HG02938 (cell line): ENCODE data around the gene AJAP1.

ENCODE experiments used
- ATAC-seq: cut with Tn5 transposase; IDR thresholded peaks from one replicate; pipeline ENCODE4 v1.9.1; 2021; ENCODE audit warnings: mild to moderate bottlenecking, moderate library complexity; ENCODE audit not compliant: unreplicated experiment

Gene AJAP1

DNA sequence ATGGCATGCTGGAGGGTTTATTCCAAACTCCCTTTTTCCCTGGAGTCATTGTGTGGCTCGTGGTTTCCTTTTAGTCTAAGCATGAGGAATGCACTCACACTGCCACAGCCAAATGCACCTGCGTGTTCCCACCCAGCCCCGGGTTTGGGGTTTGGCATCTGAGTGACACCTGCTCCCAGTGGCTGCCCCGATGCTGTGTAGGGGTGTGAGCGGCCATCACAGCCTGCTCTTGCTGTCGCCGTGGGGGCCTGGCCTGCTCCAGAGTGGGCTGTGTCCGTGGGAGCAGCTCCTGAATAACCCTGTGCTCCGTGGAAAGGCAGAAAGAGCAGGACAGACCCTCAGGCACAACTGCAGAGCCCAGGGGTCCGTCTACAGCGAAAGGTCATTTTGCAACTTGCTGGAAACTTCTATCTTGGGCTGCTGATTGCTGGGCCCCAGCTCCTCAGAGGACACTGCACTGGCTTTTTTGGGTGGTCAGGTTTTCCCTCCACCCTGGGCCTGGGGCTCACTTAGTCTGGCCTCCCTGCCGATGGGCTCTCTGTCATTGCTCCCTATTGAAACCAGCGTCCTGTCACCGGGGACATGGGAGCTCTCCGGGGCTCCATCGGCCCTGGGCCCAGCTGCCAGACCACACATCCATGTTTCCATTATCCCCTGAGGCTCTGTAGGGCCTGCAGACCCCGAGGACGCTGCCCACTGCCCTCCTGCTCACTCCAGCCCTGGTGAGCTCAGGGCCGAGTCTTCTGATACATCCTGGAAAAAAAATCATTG lies 74.1 kb downstream of the AJAP1 start:
- ATAC-seq = no peak

DNA sequence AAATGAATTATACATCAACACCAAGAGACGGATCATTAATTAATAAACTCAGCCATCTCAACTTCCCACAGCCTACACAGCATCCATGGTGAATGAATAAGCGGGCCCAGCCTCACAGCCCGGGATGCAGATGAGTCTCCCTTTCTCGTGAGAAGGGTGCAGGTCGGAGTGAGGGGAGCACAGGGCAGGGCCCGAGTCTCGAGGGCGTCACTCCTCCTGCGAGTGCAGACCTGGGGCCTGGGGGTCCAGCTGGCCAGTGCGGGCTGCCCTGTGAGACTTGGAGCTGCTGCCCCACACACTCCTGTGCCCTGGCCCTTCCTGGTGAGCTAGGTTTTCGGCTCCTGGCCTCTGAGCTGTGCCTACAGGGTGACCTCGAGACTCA lies 74.7 kb downstream of the AJAP1 start:
- no peak for ATAC-seq

DNA sequence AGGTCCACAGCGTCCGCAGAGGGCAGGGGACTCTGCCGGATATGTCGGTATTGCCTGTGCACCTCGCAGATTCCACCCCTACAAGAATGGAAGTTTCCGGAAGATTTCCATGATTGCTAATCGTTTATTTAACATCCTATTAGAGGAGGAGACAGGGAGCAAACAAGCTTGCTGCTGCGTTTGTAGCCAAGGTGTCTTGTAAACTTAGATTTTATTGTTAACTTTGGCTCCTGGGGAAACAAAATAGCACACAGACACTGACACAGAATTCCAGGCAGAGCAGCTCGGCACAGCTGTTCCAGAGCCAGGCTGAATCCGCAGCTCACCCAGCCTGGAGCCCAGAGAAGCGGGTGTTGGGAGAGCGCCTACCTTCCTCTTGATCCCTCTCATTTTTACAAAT lies 75.7 kb downstream of the AJAP1 start:
- ATAC-seq = no peak

DNA sequence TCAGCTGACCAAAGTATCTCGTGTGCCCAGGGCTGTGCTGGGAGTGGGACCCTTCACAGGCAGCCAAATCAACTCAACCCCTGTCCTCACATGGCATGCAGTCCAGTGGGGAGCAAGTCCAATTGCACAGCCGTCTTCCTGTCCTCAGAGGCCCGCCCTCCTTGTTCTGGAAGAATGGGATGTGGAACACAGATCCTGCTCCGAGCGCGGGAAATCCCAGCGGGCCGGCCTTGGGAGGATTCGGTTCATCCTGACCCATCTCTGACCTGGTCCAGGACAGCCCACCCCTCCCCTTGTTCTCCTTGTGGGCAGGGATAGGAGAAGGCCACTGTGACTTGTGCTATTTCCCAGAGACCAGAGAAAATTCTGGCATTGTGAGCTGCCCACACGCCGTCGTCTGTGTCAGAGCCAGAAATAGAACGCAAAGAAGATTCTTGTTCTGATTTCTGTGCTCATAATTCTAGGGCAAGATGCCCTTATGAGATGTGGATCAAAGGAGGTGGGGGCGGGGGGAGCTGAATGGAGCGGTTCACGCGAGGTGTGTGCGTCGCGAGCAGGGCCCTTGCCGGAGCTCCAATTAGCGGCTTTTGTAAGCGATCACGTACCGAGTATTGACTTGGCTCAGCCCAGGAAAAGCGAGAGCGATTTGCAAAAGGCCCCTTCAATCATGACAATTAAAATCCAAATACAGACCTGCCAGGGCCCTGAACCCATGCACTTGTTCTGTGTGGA lies 79.2 kb downstream of the AJAP1 start:
- no peak for ATAC-seq

DNA sequence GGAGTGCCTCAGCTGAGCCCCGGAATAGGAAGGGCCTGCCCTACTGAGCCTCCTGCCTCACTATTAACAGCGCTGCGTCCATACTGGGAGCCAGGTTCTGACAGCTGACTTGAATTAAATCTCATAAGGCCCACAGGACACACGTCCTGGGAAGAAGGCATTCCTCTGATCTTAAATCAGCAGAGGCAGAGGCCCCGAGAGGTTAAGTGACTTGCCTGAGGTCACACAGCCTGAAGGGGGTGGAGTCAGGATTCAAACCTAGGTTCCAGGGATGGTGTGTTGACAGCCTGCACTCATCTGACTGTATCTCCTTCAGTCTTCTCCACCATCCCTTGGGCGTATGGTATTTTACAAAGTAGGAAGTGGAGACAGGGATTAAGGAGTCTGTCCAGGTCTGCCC lies 79.8 kb downstream of the AJAP1 start:
- no peak for ATAC-seq

DNA sequence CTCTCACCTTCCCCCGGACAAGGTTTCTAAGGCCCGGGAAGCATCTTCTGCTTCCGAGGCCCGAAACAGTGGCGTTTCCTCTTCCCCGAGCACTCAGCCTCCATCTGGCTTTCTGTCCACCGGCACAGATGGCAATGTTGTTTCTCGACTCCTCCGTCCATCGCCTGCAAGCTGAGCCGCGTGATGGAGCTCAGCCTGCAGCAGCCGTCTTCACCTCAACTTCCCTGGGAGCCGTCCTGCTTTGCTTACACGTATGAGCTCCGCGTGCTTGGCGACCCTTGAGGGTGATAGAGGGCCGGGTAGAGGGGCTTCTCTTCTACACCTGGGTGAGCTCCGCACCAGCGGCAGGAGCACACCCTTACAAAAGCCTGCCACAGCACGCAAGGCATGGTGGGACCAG lies 80.4 kb downstream of the AJAP1 start:
- ATAC-seq = no peak

DNA sequence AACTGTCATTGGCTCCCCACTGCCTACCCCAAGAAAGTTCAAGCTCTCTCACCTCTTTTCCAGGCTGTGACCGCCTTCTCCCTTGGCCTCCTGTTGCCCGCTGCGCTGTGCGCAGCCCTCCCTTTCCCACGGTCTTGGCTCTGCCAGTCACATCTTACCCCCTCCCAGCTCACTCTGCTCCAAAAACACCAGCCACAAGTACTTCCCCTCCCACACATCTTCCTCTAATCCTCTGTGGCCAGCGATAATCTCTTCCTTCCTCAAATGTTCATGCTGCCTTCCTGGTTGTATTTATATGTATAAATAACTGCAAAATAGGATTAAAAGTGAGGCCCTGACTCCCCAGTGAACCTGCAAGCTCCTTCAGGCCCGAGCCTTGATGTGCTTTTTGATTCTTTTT lies 81.8 kb downstream of the AJAP1 start:
- no peak for ATAC-seq

DNA sequence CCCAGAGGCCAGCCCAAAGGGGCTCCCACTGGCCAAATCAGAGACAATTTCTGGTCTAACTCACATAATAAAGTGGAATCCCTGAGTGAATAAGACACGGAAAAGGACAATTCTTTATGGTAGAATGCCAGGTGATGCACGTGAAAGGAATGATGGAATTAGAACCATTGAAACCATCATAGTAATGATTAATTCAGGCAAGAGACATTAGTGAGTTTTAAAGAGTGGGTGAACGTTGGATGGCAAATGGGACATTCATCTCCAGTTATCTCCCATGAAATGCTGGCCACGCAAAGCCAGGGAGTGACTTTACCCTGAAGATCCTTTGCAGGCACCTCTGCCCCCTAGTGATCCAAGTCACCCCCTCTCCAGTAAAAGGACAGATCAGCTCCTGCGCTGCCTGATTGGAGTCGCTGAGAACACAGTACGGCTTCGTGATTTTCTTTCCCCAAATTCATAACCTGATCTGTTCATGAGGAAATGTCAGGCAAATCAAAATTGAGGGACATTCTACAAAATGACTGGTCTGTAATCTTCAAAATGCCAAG lies 87.5 kb downstream of the AJAP1 start:
- ATAC-seq = no peak

DNA sequence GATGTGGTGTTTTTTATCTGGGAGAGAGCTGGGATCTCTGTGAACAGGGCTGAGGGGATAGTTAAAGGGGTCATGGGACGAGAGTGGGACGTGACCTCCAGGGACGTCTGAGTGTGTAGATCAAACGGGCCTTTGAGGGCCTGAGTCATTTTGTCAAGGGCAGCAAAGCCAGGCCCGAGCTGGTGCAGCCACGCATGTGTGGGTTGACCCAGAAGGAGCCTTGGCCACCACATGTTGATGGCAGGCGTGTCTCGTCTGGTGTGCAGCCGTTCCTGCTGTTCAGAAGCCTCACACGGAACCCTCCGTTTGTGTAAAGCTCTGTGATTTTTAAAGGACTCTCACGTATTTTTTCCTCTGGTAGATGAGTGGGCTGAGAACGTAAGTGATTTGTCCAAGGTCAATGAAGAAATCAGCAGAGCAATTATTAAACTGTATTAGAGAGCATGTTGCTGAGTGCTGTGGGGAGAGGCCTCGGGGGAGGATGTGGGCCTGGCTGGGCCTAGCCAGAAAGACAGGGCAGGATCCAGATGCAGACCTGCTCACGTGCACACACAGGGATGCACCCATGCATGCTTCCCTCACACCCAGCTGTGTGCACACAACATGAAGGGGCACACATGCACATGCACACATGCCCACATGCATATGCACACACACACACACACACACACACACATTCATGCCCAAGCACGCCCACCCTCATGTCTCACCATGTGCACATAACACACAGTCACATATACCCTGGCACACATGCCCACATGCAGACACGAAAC lies 89.8 kb downstream of the AJAP1 start:
- no peak for ATAC-seq

DNA sequence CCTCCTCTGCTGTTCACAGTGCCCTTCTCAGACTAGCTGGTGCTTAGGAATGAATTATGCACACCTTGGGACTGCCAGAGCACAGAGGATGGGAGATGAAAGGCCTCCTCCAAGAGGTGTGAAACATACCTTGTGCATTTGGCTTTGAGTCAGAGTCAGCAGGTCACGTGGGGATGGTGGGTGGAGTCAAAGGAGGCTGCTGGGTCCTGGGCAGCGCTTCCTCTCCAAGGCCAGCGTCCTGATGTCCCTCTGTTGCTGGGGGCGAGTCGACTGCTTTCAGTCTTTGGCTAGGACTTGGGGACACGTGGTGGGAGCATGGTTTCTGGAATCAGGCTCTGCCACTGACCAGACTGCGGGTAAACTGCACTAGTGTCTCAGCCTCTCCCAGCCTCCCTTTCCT lies 91.2 kb downstream of the AJAP1 start:
- ATAC-seq = no peak

DNA sequence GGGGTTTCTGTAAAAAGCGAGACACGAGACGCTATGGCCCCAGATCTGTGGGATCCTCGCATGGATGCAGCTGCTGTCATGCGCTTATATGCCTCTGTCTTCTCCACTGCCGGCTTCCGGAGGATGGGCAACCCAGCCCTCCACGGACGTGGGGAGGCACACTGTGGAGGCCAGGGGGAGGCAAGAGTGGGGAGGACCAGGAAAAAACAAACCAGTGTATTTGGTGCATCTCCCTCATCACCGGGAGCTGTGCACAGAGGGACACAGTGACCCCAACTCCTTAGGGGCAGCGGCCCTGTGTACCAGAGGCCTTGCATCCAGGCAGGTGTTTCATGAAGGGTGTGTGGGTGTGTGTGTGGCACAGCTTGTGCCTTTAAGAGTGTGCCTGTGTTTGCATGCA lies 95.0 kb downstream of the AJAP1 start:
- no peak for ATAC-seq

DNA sequence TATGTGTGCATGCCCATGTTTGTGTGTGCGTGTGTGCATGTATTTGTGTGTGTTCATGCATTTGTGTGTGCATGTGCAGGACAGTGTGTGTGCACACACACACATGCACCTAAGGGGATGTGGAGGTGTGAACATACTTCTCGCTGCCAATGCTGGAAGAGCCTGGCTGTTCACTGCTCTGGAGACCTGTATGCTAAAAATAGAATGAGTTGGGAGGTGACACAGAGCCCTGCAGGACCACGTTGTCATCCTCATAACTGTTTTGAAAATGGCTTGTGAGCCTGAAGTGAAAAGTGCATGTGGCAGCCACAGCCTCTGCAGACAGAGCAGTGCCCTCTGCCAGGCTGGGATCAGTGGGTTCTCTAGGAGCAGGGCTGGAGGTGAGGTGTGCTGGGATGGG lies 95.8 kb downstream of the AJAP1 start:
- ATAC-seq = no peak

DNA sequence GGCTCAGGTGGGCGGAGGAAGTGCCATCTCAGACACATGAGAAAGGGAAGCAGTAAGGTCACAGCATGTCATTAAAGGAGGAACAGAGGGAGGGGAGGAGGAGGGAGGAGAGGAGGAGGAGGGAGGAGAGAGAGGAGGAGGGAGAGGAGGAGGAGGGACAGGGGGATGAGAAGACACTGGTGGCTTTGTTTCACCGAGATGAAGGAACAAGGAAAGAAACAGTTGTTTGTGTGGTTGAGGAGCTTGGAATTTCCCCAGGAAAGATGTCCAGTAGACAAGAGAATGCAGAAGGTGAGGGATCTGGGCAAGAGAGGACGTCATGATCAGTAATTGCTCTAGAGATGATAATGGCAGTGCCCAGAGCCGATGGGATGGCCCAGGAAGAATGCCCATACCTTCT lies 97.7 kb downstream of the AJAP1 start:
- ATAC-seq = no peak

DNA sequence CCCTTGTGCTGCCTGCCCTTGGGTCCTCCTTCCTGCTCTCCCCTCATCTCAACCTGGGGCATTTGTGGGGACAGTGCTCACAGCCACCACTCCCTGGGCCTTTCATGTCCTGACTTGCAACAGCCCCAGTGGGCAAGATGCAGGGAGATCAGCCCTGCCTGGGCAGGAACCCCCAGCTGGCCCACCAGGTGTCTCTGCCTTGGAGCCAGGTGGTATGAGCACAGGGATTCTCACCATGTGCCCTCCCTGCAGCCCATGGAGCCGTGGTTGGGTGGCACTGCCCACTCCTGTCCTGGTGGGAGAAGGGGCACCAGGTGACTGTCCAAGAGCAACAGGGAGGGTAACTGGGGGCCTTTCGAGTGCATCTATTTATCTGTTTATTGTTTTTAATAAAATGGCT lies 100.4 kb downstream of the AJAP1 start:
- no peak for ATAC-seq

DNA sequence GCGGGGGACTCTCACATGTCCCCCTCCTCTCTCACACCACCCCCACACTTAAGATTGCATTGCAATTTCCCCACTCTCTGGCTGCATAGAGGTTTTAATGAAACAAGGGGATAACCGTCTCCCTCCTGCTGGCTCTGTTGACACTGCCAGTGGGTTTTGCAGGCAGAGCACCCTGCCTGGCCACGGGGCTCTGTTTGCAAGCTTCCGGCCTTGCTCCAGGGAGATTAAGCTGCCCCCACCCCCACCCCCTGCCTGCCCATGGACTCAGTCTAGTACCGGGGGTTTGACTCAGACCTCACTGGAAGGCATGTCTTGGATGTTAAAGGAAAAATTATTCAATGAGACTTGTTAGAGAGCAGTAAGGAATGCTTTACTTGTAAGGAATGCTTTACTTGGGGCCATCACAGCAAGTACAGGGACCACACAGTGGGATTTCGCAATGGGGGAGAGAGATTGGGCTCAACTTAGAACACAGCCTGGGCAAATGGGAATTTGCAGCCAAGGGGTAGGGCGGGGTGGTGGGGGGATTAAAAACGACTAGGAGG lies 101.0 kb downstream of the AJAP1 start:
- ATAC-seq = no peak

DNA sequence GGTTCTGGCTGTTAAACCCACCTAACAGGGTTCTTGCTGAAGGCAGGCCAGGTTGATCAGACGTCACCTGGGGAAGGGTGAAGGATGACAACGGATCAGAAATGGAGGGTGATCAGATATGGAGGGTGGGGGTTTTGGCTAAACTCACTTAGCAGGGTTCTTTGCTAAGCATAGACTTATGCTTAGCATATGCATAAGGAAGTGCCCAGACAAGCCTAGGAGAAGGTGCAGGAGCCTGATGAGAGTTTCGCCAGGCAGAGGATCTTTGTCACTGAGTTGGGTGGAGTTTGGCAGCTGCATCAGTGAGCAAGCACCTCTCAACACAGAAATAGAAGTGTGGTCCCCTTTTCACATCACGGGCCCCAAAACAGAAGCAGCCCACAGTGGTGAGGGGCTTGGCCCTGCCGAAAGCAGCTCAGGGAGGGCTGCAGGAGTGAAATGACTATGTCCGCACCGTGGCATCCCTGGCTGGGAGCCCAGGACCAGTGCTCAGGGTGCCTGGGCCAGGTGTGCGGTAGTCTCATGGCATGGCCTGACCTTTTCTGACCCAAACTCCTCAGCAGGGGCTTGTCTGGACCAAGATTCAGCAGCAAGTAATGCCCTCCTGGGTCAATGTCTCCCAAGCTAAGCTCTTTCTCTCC lies 101.6 kb downstream of the AJAP1 start:
- ATAC-seq = no peak

DNA sequence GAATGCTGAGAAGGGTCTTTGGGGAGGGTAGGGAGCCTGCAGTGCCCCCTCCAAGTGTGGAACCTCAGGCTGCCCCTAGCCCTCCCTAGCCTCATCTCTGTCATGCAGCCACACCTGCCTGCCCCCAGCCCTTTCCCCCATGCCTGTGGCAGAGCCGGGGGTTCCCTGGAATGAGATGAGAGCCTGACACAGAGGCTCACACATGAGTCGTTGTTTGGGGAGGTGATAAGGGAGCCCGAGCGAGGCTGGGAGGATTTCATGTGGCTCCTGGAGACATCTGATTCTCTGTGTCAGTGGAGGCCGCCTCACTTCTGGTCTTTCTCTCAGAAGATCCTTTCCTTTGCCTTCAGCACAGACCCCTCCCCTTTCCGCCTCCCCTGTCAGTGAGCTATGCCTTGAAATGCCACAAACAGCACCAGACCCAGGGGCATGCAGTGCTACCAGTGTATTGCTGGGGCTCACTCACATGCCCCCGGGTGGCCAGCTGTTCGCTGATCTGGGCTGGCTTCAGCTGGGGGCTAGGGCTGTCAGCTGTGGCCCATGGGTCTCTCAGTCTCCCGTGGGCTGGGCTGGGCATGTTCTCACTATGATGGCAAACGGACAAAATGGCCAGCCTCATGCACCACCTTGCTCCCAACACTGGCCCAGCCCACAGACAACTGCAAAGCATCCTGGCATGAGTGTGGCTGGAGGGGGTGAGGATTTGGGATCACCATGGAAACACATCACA lies 102.6 kb downstream of the AJAP1 start:
- no peak for ATAC-seq

DNA sequence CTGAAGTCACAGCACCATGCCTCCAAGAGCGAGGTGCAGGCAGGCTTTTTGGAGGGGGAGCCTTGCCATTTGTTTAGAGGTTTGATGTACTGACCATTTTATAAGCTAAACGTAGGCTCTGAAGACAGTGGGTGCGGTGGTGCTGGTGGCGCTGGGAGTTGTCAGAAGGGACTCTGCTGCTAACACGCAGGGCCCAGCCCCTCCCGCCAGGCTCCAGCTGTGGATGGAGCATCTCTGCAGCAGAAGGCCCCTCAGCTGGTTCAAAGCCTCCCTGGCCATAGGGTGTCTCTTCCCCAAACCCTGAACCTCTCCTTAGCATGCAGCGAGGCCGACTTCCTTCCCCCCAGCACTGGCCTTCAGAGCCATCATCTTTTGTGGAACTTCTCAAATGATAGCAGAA lies 105.3 kb downstream of the AJAP1 start:
- ATAC-seq = no peak

DNA sequence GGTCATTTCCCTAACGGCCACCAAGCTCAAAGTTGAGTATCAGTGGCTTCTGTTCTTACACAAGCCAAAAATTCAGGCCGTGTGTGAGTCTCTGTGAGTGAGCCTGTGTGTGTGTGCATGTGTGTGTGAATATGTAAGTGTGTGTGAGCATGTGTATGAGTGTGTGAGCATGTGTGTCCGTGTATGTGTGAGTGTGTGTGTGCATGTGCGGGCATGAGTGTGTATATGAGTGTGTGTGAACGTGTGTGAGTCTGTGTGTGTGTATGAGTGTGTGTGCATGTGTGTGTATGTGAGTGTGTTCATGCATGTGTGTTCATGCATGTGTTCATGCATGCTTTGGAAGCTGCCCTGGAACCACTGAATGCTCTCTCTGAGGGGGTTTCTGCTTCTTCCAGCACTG lies 105.7 kb downstream of the AJAP1 start:
- no peak for ATAC-seq

DNA sequence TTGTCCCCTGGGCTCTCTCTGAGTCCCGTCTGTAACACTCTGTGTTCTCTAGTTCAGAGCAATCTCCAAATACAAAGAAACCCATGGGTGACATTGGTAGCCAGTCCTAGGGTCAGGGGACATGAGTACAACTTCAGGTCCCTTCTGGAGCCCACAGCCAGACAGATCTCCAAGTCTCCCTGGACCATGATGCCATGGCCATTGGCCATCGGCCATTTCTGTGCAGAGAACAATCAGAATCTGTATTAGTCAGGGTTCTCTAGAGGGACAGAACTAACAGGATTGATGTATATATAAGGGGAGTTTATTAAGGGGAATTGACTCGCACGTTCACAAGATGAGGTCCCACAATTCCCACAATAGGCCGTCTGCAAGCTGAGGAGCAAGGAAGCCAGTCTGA lies 106.9 kb downstream of the AJAP1 start:
- no peak for ATAC-seq
